Measurements from ENCODE around the gene HOXB1.

The HOXB1 gene

DNA sequence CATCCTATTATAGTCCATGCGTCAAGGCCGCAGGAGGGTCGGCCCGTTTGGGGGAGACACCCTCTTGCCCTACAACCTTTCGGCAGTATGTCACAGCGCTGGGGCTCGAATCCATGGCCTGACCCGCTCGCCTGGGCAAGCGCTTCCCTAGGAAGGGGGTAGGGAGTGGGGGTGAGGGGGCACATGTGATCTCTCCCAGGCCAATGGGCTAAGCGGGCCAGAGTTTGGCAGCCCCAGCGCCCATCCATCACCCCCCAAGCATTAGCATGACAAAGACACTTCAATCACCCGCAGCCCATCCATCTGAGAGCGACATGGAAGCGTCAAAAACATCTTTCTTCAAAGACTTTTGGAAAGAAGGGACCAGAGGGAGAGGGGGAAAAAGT is at the start of gene HOXB1:
Gene HOXB1 (minus strand): TSS at position 125 of the 386 bp plus-strand sequence. CDS start 107 bp downstream, at position 18.
- no peak within 1 kb of the TSS for H3K4me3 ChIP-seq (ENCODE audit: low read length)
- TF ChIP-seq, protein P1, sequence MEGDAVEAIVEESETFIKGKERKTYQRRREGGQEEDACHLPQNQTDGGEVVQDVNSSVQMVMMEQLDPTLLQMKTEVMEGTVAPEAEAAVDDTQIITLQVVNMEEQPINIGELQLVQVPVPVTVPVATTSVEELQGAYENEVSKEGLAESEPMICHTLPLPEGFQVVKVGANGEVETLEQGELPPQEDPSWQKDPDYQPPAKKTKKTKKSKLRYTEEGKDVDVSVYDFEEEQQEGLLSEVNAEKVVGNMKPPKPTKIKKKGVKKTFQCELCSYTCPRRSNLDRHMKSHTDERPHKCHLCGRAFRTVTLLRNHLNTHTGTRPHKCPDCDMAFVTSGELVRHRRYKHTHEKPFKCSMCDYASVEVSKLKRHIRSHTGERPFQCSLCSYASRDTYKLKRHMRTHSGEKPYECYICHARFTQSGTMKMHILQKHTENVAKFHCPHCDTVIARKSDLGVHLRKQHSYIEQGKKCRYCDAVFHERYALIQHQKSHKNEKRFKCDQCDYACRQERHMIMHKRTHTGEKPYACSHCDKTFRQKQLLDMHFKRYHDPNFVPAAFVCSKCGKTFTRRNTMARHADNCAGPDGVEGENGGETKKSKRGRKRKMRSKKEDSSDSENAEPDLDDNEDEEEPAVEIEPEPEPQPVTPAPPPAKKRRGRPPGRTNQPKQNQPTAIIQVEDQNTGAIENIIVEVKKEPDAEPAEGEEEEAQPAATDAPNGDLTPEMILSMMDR (IDR thresholded peaks at IDR 0.05; ENCODE audit: insufficient read depth, low read depth, low read length, missing control alignments) = no peak
- DNase-seq (ENCODE audit: low read depth) = no peak

DNA sequence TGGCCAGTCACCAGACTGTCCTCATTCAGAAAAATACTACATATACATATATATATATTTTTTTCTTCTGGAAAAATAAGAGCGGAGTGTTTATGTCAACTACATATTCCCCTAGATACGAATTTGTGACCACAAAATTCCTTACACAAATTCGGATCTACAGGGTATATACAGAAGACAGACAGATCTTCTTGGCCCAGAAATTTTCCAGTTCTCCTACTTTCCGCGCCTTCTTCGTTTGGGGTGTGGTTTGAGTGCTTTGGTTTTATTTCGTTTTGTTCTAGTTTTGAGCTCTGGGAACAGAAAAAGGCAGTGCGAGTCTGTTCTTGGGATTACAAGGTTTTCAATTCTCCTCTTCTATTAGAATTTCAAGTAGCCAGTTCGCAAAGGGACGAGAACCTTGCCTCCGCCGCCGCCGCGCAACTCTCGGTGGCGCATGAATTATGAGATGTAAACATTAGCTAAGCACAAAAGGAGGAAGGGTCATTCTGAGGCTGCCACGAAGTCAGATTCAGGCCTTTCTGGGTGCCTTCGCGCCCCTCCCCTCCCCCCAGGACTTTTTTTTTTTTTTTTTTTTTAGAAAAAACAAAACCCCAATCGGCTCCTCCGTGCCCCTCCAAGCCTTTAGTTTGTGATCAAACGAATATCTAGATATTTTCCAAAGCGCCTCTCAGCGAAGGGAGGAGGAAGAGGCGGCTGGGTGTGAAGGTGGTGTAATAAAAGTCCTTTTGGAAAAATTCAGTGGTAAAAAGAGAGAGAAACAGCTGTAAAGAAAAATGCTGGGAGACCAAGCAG is 49.1 kb upstream of the HOXB1 start:
- DNase-seq (ENCODE audit: low read depth) = no peak
- TF ChIP-seq, protein P1 (IDR thresholded peaks at IDR 0.05; ENCODE audit: insufficient read depth, low read depth, low read length, missing control alignments) = no peak
- H3K4me3 ChIP-seq (ENCODE audit: low read length) = no peak overlapping the region

DNA sequence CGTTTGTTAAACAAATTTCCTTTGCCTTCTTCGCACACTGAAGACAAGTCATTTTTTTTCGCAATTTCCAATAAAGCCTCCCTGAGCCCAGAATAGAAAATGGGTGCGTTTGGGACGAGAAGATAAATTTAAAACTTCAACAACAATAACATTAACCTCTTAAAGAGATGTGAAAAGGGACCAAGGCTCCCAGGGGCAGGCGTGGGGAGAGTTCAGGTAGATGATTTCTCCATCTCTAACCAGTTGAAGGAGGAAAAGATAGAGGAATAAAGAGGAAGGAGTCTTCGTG is 48.6 kb upstream of the HOXB1 start:
- no peak overlapping the region for H3K4me3 ChIP-seq (ENCODE audit: low read length)
- no peak for DNase-seq (ENCODE audit: low read depth)
- TF ChIP-seq, protein P1 (IDR thresholded peaks at IDR 0.05; ENCODE audit: insufficient read depth, low read depth, low read length, missing control alignments) = no peak

DNA sequence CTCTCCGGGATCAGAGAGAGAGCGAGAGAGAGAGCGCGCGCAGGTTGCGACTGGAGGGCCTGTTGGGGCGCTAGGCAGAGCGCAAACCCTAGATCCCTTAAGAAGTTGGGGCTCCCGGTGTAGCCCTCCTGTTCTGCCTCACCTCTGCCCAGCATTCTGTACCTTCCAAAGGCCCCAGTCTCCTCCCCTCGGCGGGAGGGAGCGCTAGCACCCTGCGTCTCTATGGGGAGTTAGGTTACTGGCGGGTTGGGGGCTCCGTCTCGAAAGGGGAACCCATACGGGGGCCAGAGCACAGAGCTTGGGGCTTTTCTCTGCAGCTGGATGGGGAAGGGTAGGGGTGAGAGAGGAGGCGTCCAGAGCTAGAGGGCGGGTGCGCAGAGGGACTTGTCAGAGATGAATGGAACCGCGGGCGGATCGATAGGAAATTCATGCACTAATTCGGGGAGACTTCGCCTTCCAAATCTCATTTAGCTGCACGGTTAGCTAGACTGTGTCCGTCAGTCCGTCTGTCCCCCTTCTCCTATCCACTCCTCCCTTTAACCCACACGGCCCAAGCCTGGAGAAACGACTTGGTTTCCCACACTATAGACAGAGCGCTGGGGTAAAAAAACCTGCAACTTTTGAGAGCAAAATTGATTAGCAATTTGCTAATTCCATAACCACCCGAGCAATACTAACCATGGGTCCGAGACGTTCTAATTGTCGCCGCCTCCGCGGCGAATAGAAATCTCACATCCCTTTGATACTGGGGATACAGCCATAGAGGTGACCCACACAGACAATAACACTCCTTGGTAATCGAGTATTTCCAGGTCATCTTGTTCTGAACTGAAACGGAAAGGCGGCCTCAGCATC is 48.0 kb upstream of the HOXB1 start:
- peak overlapping the region; percentile 16 for H3K4me3 ChIP-seq (ENCODE audit: low read length)
- TF ChIP-seq, protein P1 (IDR thresholded peaks at IDR 0.05; ENCODE audit: insufficient read depth, low read depth, low read length, missing control alignments) = no peak
- no peak for DNase-seq (ENCODE audit: low read depth)

DNA sequence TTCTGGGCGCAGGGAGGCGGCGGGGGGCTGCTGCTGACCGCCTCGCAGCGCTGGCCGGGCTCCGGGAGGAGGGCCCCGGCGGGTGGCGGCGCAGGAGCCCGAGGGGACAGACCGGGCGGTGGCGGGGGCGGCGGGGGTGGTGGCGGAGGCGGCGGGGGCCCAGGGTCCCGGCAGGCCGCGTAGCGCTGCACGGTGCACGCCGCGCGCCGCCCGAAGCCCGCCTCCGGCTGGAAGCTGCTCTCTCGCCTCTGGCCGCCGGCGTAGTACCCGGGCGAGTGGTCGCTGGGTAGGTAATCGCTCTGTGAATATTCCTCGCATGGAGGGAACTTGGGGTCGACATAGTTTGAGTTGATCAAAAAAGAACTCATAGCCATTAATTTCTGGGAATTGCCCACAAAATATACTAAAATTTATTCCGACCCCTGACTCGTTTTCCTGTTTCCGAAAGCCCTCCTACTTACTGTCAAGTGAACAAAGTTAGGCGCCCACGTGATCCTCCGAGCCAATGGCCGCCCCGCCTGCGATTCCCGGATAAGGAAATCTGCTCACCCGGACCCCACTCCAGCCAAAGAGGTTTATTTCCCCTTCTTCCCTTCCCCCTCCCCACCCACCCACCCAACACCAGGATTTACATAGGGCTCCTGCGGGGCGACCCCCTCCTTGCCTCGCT is 47.3 kb upstream of the HOXB1 start, which contains the start of gene HOXB4:
Gene HOXB4 (minus strand): TSS at position 405 of the 670 bp plus-strand sequence. CDS start 31 bp downstream, at position 374.
- no peak for DNase-seq (ENCODE audit: low read depth)
- TF ChIP-seq, protein P1 (IDR thresholded peaks at IDR 0.05; ENCODE audit: insufficient read depth, low read depth, low read length, missing control alignments) = no peak
- peak within 1 kb of the TSS; percentile 22 for H3K4me3 ChIP-seq (ENCODE audit: low read length)

DNA sequence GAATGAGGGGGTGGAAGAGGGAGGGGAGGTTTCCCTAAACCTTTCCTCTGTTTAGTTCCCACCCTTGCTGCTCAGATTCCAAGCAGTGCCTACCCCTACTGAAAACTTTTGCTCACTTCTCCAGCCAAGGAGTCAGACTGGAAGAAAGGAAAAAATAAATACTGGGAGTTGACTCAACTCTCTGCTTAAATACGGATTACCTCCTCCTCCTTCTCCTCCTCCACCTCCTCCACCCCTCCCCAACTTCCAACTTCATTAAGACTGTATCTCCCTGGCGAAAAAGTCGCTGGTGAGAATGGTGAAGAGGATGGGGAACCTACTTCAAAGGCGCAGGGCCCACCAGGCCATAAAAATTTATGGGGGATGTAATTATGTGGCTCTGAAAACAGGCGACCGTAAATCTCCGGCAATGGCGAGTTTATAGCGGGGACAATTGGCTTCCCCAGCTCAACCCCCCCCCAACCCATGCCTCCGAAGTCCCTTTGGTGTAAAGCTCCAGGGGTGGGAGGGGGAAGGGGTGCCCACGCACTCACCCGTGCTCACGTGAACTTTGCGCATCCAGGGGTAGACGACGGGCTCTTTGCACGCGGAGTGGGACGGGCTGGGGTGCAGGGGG is 46.6 kb upstream of the HOXB1 start:
- TF ChIP-seq, protein P1 (IDR thresholded peaks at IDR 0.05; ENCODE audit: insufficient read depth, low read depth, low read length, missing control alignments) = no peak
- DNase-seq (ENCODE audit: low read depth) = no peak
- peak overlapping the region; percentile 18 for H3K4me3 ChIP-seq (ENCODE audit: low read length)
